Tibial artery (tissue), 4 donors: ENCODE data around the gene TRIM10.

Experiments
- DNase-seq, 2 donors: peaks; one replicate each; pipeline ENCODE4 v3.0.0-alpha.2; 2019
- H3K27ac ChIP-seq, 2 donors: fragments of 200-600 bp; sonication (generic) in 1 of 2; 1 replicate in 1 of 2; 2 replicates in 1 of 2; pipeline ENCODE4 v1.5.1; 2018 to 2019; ENCODE audit warnings: mild to moderate bottlenecking in 1 of 2
- H3K27me3 ChIP-seq, 2 donors: fragments of 200-600 bp; sonication (generic) in 1 of 2; one replicate each; pipeline versions ENCODE4 v1.5.1 to v1.6.0; 2016 to 2019
- H3K36me3 ChIP-seq, 3 donors: fragments of 200-600 bp; sonication (generic) in 2 of 3; one replicate each; pipeline ENCODE4 v1.5.1; 2016 to 2019; ENCODE audit warnings: mild to moderate bottlenecking in 2 of 3
- H3K4me1 ChIP-seq, 4 donors: fragments of 200-600 bp; sonication (generic) in 2 of 4; 1 replicate in 3 of 4; 2 replicates in 1 of 4; pipeline ENCODE4 v1.5.1; 2016 to 2019
- H3K4me3 ChIP-seq, 2 donors: fragments of 200-600 bp; sonication (generic) in 1 of 2; 1 replicate in 1 of 2; 2 replicates in 1 of 2; pipeline ENCODE4 v1.5.1; 2018 to 2019; ENCODE audit warnings: mild to moderate bottlenecking in 2 of 2
- H3K9me3 ChIP-seq, 3 donors: fragments of 200-600 bp; sonication (generic) in 1 of 3; one replicate each; pipeline ENCODE4 v1.5.1; 2016 to 2019
- CTCF ChIP-seq, 2 experiments: fragments of 200-600 bp in 1 of 2; fragments of 450-650 bp in 1 of 2; IDR thresholded peaks; one replicate each; pipeline ENCODE4 v1.5.1; 2017 to 2019; ENCODE audit warnings: antibody characterized with exemption in 2 of 2, mild to moderate bottlenecking in 1 of 2, moderate library complexity in 1 of 2
- intact Hi-C: fragments of 100-400 bp; cut with DNase I; formaldehyde crosslinking; loops from one replicate; pipeline ENCODE4 v1.15.0; 2023; ENCODE audit warnings: low total_unique reads

The TRIM10 gene

DNA sequence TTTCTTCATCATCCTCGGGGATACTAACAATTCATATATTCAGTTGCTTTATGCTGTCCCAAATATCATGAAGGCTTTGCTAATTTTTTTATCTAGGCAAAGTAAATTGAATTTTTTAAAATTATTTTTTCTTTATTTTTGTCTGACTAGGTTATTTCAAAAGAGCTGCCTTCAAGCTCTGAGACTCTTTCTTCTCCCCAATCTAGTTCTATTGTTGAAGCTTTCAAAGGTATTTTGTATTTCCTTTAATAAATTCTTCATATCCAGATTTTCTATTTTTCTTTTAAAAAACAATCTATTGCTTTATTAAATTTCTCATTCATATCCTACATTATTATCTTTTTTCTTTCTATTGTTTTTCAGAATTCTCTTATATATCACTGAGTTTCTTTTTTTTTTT is 19.1 kb upstream of the TRIM10 start:
- Histone ChIP-seq H3K4me1 (no peaks in the 10 kb centered on the region), H3K9me3 (peaks cover 0 to 4% (median 0%) of the 10 kb centered on the region in 3 donors), H3K36me3 (peaks cover 0 to 8% (median 1%) of the 10 kb centered on the region in 3 donors), H3K4me3 (no peak overlapping the region), H3K27ac (no peak overlapping the region), H3K27me3 (peaks cover 0 to 12% of the 10 kb centered on the region in 2 donors)
- no peak for DNase-seq
- intact Hi-C loops: no loop called here
- no peak for TF ChIP-seq CTCF (IDR thresholded peaks at IDR 0.05)

DNA sequence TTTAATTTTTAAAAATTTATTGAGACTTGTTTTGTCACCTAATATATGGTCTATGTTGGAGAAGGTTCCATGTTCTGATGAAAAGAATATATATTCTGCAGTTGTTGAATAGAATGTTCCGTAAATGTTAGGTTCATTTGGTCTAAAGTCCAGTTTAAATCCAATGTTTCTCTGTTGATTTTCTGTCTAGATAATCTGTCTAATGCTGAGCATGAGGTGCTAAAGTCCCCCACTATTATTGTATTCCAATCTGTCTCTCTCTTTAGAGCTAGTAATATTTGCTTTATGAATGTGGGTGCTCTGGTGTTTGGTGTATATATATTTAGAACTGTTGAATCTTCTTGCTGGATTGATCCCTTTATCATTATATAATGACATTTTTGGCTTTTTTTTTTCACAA is 17.8 kb upstream of the TRIM10 start:
- no peaks in the 10 kb centered on the region for H3K36me3 ChIP-seq
- no peak for TF ChIP-seq CTCF (IDR thresholded peaks at IDR 0.05)
- intact Hi-C loops: no loop called here
- H3K27ac ChIP-seq: no peak overlapping the region
- no peak overlapping the region for H3K4me3 ChIP-seq
- peaks cover 0 to 19% of the 10 kb centered on the region in 2 donors for H3K27me3 ChIP-seq
- no peaks in the 10 kb centered on the region for H3K4me1 ChIP-seq
- no peak for DNase-seq
- peaks cover 0 to 4% (median 0%) of the 10 kb centered on the region in 3 donors for H3K9me3 ChIP-seq

GRCh38 chr6:30175765-30176164 is 14.8 kb upstream of the TRIM10 start:
- Histone ChIP-seq H3K27ac (no peak overlapping the region), H3K27me3 (peaks cover 0 to 43% of the 10 kb centered on the region in 2 donors), H3K9me3 (peaks cover 0 to 4% (median 0%) of the 10 kb centered on the region in 3 donors), H3K4me3 (no peak overlapping the region), H3K36me3 (no peaks in the 10 kb centered on the region), H3K4me1 (peaks cover 0 to 8% (median 4%) of the 10 kb centered on the region in 4 donors)
- no peak for DNase-seq
- no peak for TF ChIP-seq CTCF (IDR thresholded peaks at IDR 0.05)
- intact Hi-C loops: no loop called here

DNA sequence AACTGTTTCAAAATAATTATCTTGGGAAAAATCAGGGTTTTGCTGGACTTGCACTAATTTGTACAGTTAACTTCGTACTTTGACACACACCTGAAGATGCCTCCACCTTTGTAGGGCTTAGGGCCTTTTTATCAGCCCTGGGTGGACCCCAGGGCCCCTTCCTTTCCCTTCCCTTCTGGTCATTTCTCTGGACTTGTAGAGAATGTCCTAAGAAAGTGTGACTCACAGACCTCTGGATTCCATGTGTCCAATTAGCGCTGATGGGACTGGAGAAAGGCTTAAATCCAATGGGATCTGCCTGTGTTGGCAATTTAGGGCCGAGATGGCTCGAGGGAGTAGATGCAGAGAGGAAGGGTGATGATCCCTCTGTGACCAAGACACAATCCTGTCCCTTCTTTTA is 11.7 kb upstream of the TRIM10 start:
- TF ChIP-seq CTCF (IDR thresholded peaks at IDR 0.05): no peak
- no peak overlapping the region for H3K27ac ChIP-seq
- peaks cover 0 to 8% (median 4%) of the 10 kb centered on the region in 4 donors for H3K4me1 ChIP-seq
- H3K36me3 ChIP-seq: no peaks in the 10 kb centered on the region
- no peak for DNase-seq
- peaks cover 0 to 59% of the 10 kb centered on the region in 2 donors for H3K27me3 ChIP-seq
- H3K9me3 ChIP-seq: no peaks in the 10 kb centered on the region
- H3K4me3 ChIP-seq: no peak overlapping the region
- intact Hi-C loops: no loop called here

DNA sequence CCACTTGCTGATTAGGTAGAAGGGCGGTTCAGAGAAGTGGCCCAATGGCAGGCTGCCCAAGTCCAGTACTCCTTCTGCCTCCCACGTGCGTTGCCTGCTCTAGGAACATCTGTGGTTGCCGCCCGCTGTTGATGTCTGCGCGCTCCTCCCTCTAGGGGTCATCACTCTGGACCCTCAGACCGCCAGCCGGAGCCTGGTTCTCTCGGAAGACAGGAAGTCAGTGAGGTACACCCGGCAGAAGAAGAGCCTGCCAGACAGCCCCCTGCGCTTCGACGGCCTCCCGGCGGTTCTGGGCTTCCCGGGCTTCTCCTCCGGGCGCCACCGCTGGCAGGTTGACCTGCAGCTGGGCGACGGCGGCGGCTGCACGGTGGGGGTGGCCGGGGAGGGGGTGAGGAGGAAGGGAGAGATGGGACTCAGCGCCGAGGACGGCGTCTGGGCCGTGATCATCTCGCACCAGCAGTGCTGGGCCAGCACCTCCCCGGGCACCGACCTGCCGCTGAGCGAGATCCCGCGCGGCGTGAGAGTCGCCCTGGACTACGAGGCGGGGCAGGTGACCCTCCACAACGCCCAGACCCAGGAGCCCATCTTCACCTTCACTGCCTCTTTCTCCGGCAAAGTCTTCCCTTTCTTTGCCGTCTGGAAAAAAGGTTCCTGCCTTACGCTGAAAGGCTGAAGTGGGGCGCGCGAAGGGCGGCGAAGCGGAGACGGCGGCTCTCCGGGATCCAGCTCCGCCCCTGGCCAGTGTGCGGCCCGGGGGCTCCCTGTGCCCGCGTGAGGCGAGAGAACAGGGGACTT is 10.9 kb upstream of the TRIM10 start:
- intact Hi-C loops: no loop called here
- no peak for DNase-seq
- H3K27me3 ChIP-seq: peaks cover 0 to 65% of the 10 kb centered on the region in 2 donors

More for the DNA sequence above, 10.9 kb upstream of the TRIM10 start:
- Histone ChIP-seq H3K27ac (no peak overlapping the region), H3K36me3 (no peaks in the 10 kb centered on the region), H3K4me3 (no peak overlapping the region), H3K4me1 (peaks cover 0 to 8% (median 4%) of the 10 kb centered on the region in 4 donors), H3K9me3 (no peaks in the 10 kb centered on the region)
- TF ChIP-seq CTCF (IDR thresholded peaks at IDR 0.05): no peak
